ENCODE data around the gene AMBN. TPM values are rescaled to one million over a fixed set of nuclear protein-coding genes. Genes with fewer than 3 reads are reported as not detected.

Gene AMBN, protein sequence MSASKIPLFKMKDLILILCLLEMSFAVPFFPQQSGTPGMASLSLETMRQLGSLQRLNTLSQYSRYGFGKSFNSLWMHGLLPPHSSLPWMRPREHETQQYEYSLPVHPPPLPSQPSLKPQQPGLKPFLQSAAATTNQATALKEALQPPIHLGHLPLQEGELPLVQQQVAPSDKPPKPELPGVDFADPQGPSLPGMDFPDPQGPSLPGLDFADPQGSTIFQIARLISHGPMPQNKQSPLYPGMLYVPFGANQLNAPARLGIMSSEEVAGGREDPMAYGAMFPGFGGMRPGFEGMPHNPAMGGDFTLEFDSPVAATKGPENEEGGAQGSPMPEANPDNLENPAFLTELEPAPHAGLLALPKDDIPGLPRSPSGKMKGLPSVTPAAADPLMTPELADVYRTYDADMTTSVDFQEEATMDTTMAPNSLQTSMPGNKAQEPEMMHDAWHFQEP
- total RNA-seq (not detected in 2 replicates), polyA plus RNA-seq (not detected in 2 replicates), polyA minus RNA-seq (not detected in 2 replicates), Bru-seq, nascent RNA (not detected), BruChase-seq, experiment 1, labeled RNA remaining after a 6-hour chase (not detected), BruChase-seq, experiment 2, labeled RNA remaining after a 2-hour chase (not detected)
- polyA plus RNA-seq (2011; cell fraction: cytosol; rRNA removed) = not detected in 2 replicates
- not detected in 2 replicates for polyA plus RNA-seq (2011; cell fraction: nucleus; rRNA removed)
- polyA plus RNA-seq (2012) = not detected in 2 replicates
- not detected for polyA minus RNA-seq (2011; cell fraction: cytosol; rRNA and poly(A)+ RNA removed)
- not detected in 2 replicates for polyA minus RNA-seq (2011; cell fraction: nucleus; rRNA and poly(A)+ RNA removed)
- long read RNA-seq = 0 reads

DNA sequence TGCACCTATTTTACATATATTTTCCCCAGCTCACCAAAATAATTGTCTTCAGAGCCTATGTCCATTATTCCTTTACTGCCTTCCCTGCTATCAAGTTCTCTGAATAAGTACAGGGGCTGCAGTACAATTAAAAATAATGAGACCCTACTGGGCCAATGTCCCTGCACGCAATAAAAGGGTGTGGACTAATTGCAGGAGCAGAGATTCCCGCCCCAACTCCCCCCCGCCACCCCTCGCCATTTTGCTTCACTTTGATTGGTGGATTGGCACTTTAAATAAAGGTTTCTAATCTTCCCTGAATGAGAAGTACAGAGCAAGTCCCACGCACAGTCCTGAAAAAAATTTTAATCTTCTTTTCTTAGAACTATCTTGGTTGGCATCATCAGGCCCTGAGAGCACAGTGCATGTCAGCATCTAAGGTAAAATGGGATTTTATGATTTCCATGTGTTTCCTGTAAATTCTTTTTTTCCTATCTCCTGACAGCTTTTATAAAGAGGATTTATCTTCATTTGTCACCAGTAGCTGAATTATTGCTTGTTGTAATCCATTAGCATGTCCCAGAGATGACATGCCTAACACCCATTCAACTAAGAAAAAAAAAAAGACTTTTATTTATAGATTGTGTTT, at the start of gene AMBN:
Gene AMBN (plus strand): TSS at position 302 of the 628 bp plus-strand sequence. CDS start 103 bp downstream, at position 405.
- CTCF ChIA-PET = interaction anchor here (1.0 kb wide), 1 partner anchor 9 kb away, joined by 4 read pairs; no protein-coding TSS in a partner anchor
- Histone ChIP-seq H3K27me3 (ENCODE audit: control insufficient read depth in 2 of 2, insufficient read depth in 2 of 2, low read length in 2 of 2) (peaks cover 3% of the 10 kb centered on the region in 2 experiments), H3K9me1 (replicated peaks; ENCODE audit: control insufficient read depth, extremely low read depth, insufficient read depth, low read length) (no peaks in the 10 kb centered on the region), H3K9me3 (replicated peaks; ENCODE audit: control insufficient read depth, insufficient read depth, low read length) (no peaks in the 10 kb centered on the region), H3K36me3 (ENCODE audit: control insufficient read depth in 2 of 2, extremely low read depth in 1 of 2, insufficient read depth in 2 of 2, low read length in 2 of 2) (no peaks in the 10 kb centered on the region), H2AFZ (ENCODE audit: low read depth, low read length) (no peak within 1 kb of the TSS), H3K79me2 (ENCODE audit: control insufficient read depth, insufficient read depth, low read length) (no peaks in the 10 kb centered on the region), H4K20me1 (replicated peaks; ENCODE audit: control insufficient read depth, extremely low read depth, insufficient read depth, low read length) (no peaks in the 10 kb centered on the region), H3K4me2 (ENCODE audit: insufficient read depth, low read length) (no peak within 1 kb of the TSS), H3K27ac (ENCODE audit: insufficient read depth, low read depth, low read length) (no peak within 1 kb of the TSS), H3K4me3 (replicated peaks in 1 of 3; ENCODE audit: insufficient read depth in 1 of 3, low read depth in 1 of 3, low read length in 3 of 3) (no peak within 1 kb of the TSS), H3K4me1 (ENCODE audit: control insufficient read depth, extremely low read depth, insufficient read depth, low read length) (no peaks in the 10 kb centered on the region), H3K9ac (replicated peaks; ENCODE audit: extremely low read depth, insufficient read depth, low read length) (no peak within 1 kb of the TSS)
- TF ChIP-seq MYC (IDR thresholded peaks at IDR 0.05; ENCODE audit: low read depth, low read length) (no peak), EZH2 (IDR thresholded peaks at IDR 0.05; ENCODE audit: borderline replicate concordance, low read depth, low read length, severe bottlenecking) (no peak), JUN (IDR thresholded peaks at IDR 0.05; ENCODE audit: borderline replicate concordance, insufficient read depth, insufficient read length, low read depth) (no peak), GATA2 (IDR thresholded peaks at IDR 0.05; ENCODE audit: insufficient read depth, insufficient read length, low read depth, low read length) (no peak), POLR2A (IDR thresholded peaks at IDR 0.05; ENCODE audit: low read depth, low read length) (no peak), FOS (IDR thresholded peaks at IDR 0.05; ENCODE audit: borderline replicate concordance, insufficient read depth, low read length) (no peak), POLR2AphosphoS5 (IDR thresholded peaks at IDR 0.05; ENCODE audit: insufficient read depth, low read depth, low read length) (no peak)
- TF ChIP-seq, protein P1, sequence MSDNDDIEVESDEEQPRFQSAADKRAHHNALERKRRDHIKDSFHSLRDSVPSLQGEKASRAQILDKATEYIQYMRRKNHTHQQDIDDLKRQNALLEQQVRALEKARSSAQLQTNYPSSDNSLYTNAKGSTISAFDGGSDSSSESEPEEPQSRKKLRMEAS (IDR thresholded peaks at IDR 0.05; ENCODE audit: insufficient read depth, insufficient read length) = no peak
- TF ChIP-seq, protein P2, sequence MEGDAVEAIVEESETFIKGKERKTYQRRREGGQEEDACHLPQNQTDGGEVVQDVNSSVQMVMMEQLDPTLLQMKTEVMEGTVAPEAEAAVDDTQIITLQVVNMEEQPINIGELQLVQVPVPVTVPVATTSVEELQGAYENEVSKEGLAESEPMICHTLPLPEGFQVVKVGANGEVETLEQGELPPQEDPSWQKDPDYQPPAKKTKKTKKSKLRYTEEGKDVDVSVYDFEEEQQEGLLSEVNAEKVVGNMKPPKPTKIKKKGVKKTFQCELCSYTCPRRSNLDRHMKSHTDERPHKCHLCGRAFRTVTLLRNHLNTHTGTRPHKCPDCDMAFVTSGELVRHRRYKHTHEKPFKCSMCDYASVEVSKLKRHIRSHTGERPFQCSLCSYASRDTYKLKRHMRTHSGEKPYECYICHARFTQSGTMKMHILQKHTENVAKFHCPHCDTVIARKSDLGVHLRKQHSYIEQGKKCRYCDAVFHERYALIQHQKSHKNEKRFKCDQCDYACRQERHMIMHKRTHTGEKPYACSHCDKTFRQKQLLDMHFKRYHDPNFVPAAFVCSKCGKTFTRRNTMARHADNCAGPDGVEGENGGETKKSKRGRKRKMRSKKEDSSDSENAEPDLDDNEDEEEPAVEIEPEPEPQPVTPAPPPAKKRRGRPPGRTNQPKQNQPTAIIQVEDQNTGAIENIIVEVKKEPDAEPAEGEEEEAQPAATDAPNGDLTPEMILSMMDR (IDR thresholded peaks at IDR 0.05; ENCODE audit: extremely low read depth in 1 of 2, insufficient read depth in 1 of 2, low read depth in 1 of 2, low read length in 2 of 2) = no peak
- DNase-seq (ENCODE audit: low read depth, low spot score) = no peak
- POLR2A ChIA-PET = no interaction called here
- dilution Hi-C loops (cut with MboI; ENCODE audit: extremely low pct_ligation_motif_present, low sequenced_read_pairs) = no loop called here
- intact Hi-C loops (cut with micrococcal nuclease) = no loop called here
- FAIRE-seq = no peak
- no TSS peak for BruUV-seq (replicated peaks)
